GM18502 (cell line): ENCODE measurements around the gene LRBA.
"Not testable (repeated sequence)": the region's sequence is repeated elsewhere in the genome, so short reads cannot be mapped to it uniquely, and the experiment has no call there.

Experiments
- ATAC-seq: cut with Tn5 transposase; IDR thresholded peaks from one replicate; pipeline ENCODE4 v1.9.1; 2021; ENCODE audit warnings: mild to moderate bottlenecking; ENCODE audit not compliant: unreplicated experiment, poor library complexity

Gene LRBA, protein sequence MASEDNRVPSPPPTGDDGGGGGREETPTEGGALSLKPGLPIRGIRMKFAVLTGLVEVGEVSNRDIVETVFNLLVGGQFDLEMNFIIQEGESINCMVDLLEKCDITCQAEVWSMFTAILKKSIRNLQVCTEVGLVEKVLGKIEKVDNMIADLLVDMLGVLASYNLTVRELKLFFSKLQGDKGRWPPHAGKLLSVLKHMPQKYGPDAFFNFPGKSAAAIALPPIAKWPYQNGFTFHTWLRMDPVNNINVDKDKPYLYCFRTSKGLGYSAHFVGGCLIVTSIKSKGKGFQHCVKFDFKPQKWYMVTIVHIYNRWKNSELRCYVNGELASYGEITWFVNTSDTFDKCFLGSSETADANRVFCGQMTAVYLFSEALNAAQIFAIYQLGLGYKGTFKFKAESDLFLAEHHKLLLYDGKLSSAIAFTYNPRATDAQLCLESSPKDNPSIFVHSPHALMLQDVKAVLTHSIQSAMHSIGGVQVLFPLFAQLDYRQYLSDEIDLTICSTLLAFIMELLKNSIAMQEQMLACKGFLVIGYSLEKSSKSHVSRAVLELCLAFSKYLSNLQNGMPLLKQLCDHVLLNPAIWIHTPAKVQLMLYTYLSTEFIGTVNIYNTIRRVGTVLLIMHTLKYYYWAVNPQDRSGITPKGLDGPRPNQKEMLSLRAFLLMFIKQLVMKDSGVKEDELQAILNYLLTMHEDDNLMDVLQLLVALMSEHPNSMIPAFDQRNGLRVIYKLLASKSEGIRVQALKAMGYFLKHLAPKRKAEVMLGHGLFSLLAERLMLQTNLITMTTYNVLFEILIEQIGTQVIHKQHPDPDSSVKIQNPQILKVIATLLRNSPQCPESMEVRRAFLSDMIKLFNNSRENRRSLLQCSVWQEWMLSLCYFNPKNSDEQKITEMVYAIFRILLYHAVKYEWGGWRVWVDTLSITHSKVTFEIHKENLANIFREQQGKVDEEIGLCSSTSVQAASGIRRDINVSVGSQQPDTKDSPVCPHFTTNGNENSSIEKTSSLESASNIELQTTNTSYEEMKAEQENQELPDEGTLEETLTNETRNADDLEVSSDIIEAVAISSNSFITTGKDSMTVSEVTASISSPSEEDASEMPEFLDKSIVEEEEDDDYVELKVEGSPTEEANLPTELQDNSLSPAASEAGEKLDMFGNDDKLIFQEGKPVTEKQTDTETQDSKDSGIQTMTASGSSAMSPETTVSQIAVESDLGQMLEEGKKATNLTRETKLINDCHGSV (N-terminal part only)

GRCh38 chr4:151014521-151015458, at the start of gene LRBA:
Gene LRBA (minus strand): TSS chr4:151015284. CDS start chr4:151014642, 642 bp downstream.
- peak; percentile 69 for ATAC-seq

- not testable (repeated sequence) for ATAC-seq
Observed at GRCh38 chr4:151063143-151063542, 48.1 kb upstream of the LRBA start.

DNA sequence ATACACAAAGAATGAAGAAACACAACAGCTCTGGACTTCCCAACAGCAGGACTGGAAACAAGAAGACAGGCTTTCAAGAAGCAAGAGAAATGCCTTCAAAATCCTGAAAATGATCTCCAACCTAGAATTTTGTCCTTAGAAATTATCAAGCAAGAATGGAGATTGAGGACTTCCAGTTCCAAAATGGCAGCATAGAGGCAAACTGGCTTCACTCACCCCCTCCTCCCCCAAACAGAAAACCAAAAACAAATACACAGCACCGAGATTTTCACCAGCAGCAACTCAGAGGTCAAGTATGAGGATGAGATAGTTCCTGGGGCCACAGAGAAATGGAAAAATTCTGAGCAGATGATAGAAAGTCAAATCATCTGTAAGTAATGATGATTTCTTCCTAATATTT, 40.5 kb upstream of the LRBA start:
- ATAC-seq: no peak

DNA sequence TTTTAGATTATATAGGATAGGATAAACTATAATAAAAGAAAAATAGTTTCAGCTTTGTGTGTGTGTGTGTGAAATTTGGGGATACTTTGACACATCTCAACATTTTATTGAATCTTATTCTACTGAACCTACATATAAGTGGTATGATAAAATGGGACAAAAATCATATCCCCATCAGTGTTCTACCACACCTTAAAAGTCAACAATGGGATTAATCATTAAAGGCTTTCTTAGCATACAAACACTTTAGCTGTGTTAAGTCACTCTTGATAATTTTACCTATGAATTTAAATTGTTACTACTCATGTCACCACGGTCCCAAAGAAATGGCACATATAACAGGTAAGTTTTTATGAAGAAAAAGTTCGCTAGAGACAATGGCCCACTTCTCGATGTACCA, 37.7 kb upstream of the LRBA start:
- ATAC-seq: peak; percentile 15

DNA sequence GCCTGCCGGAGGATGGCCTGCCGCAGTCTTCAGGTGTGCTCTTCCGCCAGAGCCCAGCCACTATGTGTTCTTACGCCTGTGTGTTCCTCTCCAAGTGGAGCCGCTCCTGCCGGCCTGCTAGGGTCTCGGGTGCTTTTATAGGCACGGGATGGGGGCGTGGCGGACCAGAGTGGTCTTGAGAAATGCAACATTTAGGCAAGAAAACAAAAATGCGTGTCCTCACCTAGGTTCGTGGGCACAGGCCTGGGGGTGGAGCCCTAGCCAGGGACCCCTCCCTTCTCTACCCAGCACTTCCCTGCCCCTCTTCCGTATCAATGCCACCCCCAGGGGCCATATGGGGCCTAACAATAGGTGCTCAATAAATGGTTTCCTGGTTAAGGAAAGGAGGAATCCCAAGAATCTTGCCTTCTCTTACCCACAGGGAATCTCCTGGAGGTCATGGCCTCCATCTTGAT, 34.4 kb upstream of the LRBA start:
- no peak for ATAC-seq

DNA sequence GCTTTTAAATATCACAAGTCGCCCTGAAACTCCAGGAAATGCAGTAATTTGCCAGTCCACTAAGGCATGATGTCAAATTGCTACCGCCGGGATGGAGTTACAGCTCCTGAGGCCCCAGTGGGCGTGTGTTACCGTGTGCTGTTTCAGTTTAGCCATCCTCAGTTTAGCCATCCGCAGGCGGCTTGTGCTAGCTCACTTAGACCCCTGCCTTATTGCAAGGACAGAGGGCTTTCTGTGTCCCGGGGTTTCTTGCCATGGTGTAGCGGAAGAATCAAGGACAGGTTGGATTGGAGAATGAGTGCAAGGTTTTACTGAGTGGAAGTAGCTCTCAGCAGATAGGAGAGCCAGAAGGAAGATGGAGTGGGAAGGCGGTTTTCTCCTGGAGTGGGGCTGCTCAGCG, 33.8 kb upstream of the LRBA start:
- no peak for ATAC-seq

DNA sequence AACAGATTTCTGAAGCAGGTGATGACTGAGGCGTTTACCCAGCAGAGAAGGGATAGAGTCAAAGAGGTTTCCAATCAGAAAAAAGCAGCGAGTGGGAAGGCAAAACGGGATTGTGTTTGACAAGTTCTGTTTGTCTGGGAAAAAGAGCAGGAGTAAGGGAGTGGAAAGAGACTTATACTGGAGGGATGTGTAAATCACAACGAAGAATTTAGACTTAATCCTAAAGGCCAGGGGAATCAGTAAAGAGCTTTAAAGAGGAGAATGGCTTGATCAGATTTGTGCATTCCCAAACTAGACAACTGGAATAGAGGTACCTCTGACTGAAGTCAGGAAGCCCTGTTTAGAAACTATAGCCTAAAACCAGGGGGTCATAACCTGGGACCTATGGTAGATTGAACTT, 31.5 kb upstream of the LRBA start:
- ATAC-seq: no peak

- no peak for ATAC-seq
Observed at GRCh38 chr4:151045907-151046306, 30.8 kb upstream of the LRBA start.

DNA sequence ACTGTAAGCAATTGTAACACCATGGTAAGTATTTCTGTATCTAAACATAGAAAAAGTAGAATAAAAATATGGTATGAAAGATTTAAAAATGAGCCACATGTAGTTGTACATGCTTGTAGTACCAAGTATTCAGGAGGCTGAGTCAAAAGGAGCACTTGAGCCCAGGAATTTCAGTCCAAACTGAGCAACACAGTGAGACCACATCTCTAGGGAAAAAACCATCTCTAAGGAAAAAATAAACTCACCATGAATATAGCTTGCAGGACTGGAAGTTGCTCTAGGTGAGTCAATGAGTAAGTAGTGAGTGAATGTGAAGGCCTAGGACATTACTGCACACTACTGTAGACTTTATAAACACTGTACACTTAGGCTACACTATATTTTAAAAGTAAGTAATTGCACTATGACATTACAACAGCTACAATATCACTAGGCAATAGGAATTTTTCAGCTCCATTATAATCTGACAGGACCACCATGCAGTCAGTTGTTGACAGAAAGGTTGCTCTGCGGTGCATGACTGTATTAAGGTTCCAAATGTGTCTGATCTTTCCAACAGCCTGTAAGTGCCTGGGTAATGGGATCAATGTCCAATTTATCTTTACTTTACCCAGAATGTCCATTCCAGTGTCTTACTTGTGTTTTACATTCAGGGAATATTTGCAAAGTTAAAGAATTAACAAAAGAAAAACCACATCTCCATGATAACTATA, 28.9 kb upstream of the LRBA start:
- ATAC-seq: no peak

GRCh38 chr4:151039733-151040132, 24.6 kb upstream of the LRBA start:
- ATAC-seq: no peak

DNA sequence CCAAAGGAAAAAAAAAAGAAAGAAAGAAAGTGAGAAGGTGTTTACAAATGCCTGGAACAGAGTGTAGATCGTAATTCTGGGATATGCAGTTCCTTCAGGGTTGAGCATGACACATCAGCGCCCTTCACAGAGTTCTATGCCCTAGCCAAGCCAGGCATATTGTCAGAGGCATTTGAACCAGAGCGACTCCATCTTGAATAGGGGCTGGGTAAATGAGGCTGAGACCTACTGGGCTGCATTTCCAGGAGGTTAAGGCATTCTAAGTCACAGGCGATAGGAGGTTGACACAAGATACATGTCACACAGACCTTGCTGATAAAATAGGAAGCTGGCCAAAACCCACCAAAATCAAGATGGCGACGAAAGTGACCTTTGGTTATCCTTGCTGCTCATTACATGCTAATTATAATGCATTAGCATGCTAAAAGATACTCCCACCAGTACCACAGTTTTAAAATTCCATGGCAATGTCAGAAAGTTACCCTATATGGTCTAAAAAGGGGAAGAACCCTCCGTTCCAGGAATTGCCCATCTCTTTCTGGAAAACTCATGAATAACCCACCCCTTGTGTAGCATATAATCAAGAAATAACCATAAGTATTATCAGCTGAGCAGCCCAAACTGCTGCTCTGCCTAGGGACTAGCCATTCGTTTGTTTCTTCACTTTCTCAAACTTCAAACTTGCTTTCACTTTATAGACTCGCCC, 23.5 kb upstream of the LRBA start:
- no peak for ATAC-seq

DNA sequence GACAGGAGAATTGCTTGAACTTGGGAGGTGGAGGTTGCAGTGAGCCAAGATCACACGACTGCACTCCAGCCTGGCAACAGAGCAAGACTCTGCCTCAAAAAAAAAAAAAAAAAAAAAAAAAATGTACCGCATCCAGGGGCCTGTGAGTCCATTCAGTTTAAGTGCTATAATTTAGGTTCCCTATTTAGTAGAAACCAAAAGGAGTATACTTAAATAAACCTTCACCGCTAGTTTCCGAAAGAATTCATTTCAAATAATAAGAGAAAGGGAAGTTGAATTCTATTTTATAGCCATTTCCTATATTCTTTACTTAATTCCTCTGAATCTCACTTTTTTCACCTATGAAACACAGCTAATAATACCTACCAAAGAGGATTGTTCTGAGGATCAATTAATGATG, 20.8 kb upstream of the LRBA start:
- no peak for ATAC-seq

- ATAC-seq: no peak
Observed at GRCh38 chr4:151035328-151035727, 20.2 kb upstream of the LRBA start.

DNA sequence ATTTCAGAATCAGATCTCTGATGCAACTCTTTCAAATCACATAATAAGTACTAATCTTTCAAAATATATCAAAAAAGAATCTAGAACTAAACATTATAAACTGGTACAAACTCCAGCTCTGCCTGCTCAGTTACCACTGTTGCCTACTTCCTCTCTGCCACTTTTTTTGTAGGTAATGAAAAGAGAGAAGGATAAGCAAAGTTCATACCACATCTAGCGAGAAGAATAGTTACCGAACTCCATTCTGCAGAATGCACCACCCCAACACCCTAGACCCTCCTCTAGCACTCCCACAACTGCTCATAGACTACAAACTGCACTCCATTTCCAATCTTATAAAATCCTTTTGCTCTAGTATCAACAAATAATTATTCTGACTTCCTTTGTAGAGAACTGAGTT, 19.7 kb upstream of the LRBA start:
- ATAC-seq: no peak

DNA sequence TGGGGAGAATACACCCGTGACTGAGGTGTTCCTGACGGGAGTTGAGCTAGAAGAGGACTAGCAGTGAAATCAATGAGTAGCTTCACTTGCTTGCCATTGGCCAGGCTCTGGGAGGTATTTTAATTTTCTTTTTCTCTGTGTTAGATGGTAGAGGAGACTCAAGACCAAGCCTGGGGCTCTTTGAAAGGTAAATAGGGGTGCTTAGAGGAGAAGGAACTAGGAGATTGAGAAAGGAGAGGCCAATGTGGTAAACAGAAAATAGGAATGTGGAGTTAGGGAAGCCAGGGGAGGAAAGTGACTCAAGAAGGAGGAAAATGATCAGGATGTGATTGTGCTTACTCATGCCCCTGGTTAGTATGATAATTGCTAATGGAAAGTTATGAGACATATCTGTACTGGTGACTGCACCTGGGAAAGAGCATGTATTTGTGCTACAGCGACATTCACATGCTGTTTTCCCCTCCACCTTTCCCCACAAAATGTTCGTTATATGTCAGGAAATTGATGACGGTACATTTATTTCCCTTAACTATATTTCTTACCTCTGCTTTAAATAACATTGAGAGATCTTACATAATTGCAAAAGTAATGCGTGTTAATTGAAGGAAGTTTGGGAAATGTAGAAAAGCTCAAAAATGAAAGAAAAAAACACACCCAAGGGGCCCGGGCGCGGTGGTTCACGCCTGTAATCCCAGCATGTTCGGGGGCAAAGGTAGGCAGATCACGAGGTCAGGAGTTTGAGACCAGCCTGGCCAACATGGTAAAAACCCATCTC, 16.9 kb upstream of the LRBA start:
- ATAC-seq: peak; percentile 73

DNA sequence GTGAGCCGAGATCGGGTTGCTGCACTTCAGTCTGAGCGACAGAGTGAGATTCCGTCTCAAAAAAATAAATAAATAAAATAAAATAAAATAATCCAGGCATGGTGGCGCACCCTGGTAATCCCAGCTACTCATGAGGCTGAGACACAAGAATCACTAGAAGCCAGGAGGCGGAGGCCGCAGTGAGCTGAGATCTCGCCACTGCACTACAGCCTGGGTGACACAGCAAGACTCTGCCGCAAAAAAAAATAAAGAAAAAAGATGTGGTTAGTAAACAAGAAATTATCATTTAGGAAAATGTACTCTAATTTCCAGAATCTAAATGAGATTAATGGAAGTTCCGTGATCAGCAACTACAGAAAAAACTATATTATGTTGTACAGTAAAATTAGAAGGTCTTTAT, 14.5 kb upstream of the LRBA start:
- no peak for ATAC-seq

DNA sequence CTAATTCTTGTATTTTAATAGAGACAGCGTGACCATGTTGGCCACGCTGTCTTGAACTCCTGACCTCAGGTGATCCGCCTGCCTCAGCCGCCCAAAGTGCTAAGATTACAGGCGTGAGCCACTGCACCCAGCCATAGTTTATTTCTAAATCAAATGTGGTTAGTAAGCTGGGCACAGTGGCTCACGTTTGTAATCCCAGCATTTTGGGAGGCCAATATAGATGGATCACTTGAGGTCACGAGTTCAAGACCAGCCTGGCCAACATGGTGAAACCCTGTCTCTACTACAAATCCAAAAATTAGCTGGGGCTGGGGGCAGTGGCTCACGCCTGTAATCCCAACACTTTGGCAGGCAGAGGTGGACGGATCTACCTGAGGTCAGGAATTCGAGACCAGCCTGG, 13.9 kb upstream of the LRBA start:
- not testable (repeated sequence) for ATAC-seq

DNA sequence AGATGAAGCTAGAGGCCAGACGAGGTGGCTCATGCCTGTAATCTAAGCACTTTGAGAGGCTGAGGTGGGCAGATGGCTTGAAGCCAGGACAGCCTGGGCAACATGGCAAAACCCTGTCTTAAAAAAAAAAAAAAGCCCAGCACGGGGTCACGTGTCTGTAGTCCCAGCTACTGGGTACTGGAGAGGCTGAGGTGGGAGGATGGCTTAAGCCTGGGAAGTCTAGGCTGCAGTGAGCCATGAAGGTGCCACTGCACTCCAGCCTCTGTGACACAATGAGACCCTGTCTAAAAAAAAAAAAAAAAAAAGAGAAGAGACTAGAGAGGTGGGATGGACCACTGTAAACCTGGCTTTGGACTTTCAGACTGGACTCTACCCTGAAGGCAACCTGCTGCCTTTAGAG, 10.7 kb upstream of the LRBA start:
- no peak for ATAC-seq
